BLaER1 treated with 17β-estradiol and CSF1 and Interleukin-3, amounts not matched to agents 10 nM and 100 nM (cell line): Measurements from ENCODE around the gene CD34.

ENCODE experiments used
- H3K27ac ChIP-seq, 11 experiments: shearing (Covaris generic); formaldehyde crosslinking; 2 replicates each; pipeline ENCODE4 v1.8.1; 2022
- H3K27me3 ChIP-seq, 11 experiments: shearing (Covaris generic); formaldehyde crosslinking; 2 replicates each; pipeline ENCODE4 v1.8.1; 2022
- H3K36me3 ChIP-seq, 11 experiments: shearing (Covaris generic); formaldehyde crosslinking; 2 replicates each; pipeline ENCODE4 v1.8.1; 2022
- H3K4me1 ChIP-seq, 10 experiments: shearing (Covaris generic); formaldehyde crosslinking; 2 replicates each; pipeline ENCODE4 v1.8.1; 2022
- H3K4me2 ChIP-seq, 11 experiments: shearing (Covaris generic); formaldehyde crosslinking; 2 replicates each; pipeline ENCODE4 v1.8.1; 2022
- H3K4me3 ChIP-seq, 10 experiments: shearing (Covaris generic); formaldehyde crosslinking; 2 replicates each; pipeline ENCODE4 v1.8.1; 2022
- H3K9ac ChIP-seq, 11 experiments: shearing (Covaris generic); formaldehyde crosslinking; 2 replicates each; pipeline ENCODE4 v1.8.1; 2022
- H3K9me3 ChIP-seq, 11 experiments: shearing (Covaris generic); formaldehyde crosslinking; replicated peaks in 1 of 11; 2 replicates each; pipeline ENCODE4 v1.8.1; 2022
- H4K20me1 ChIP-seq, 11 experiments: shearing (Covaris generic); formaldehyde crosslinking; 2 replicates each; pipeline ENCODE4 v1.8.1; 2022
- Cebpa-rat ChIP-seq, 11 experiments: shearing (Covaris generic); IDR thresholded peaks; 2 replicates each; pipeline ENCODE4 v1.8.1; 2022

The CD34 gene

DNA sequence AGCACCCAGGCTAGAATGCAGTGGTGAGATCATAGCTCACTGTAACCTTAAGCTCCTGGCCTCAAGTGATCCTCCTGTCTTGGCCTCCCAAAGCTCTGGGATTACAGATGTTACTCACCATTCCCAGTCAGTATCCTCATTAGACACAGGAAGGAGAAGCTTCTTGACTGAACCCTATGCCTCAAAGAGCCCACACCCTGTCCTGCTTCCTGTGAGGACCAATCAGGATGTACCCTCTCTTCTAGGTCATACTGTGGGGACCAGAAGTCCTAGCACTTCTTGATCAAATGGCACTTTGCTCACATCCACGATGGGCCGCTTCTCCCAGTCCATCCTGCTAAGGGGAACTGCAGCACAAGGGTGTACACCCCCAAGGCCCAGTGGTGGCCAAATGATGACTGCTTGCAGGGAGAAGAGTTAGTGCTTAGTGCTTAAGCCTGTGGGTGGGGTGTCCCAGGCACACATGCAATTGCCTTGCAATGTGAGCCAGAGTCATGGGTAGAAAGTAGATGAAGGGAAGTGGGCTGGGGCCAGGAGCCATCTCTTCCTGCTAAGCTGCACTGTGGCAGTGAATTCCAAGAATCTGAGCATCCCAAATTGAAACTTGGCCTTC, 9.8 kb downstream of the CD34 start:
- Histone ChIP-seq H3K9me3 (no peaks in the 10 kb centered on the region), H3K9ac (no peak overlapping the region), H3K27ac (no peak overlapping the region), H3K4me2 (no peak overlapping the region), H3K27me3 (no peaks in the 10 kb centered on the region), H3K4me3 (no peak overlapping the region), H3K36me3 (no peaks in the 10 kb centered on the region), H4K20me1 (no peaks in the 10 kb centered on the region), H3K4me1 (peaks cover 0 to 14% (median 5%) of the 10 kb centered on the region in 10 experiments; a peak in 7 of 20 replicates)
- no peak for TF ChIP-seq Cebpa-rat (IDR thresholded peaks at IDR 0.05)

DNA sequence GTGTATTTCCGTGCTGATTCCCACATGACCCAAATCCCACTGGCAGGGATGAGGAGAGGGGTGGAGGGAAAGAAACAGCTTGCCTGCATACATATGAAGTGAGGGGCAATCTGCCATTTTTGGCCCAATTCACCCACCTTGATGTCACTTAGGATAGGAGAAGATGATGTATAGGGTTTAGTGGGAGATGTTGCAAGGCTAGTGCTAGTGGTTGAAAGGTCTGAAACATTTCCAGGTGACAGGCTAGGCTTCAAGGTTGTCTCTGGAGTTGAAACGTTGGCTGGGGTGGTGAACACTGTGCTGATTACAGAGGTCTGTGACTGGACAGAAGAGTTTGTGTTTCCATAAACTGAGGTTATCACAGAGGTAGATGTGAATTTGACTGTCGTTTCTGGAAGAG, 12.1 kb downstream of the CD34 start:
- Histone ChIP-seq H3K4me2 (no peak overlapping the region), H3K27ac (no peak overlapping the region), H3K4me1 (peaks cover 3 to 21% (median 13%) of the 10 kb centered on the region in 10 experiments), H4K20me1 (no peaks in the 10 kb centered on the region), H3K27me3 (no peaks in the 10 kb centered on the region), H3K4me3 (no peak overlapping the region), H3K9me3 (no peaks in the 10 kb centered on the region), H3K9ac (no peak overlapping the region), H3K36me3 (no peaks in the 10 kb centered on the region)
- TF ChIP-seq Cebpa-rat (IDR thresholded peaks at IDR 0.05) = no peak

DNA sequence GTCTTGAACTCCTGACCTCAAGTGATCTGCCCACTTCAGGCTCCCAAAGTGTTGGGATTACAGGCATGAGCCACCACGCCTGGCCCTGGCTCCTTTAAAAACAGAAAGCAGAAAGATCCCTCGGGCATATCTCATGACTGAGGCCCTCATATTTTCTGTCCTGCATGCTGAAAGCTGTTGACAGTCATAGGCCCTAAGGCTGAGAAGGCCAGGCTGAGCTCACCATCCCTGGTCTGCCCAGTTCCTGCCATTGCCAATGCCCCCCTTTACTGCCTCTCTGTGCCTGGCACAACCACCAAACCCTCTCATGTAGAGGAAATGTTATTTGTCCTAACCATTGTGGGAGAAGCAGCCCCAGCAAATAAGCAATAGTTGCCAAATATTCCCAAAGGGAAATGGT, 12.7 kb downstream of the CD34 start:
- no peak overlapping the region for H3K4me2 ChIP-seq
- H3K4me3 ChIP-seq = no peak overlapping the region
- no peak overlapping the region for H3K27ac ChIP-seq
- H3K4me1 ChIP-seq = peaks cover 9 to 27% (median 19%) of the 10 kb centered on the region in 10 experiments
- no peaks in the 10 kb centered on the region for H3K36me3 ChIP-seq
- no peak overlapping the region for H3K9ac ChIP-seq
- H3K27me3 ChIP-seq = no peaks in the 10 kb centered on the region
- no peaks in the 10 kb centered on the region for H4K20me1 ChIP-seq
- H3K9me3 ChIP-seq = no peaks in the 10 kb centered on the region
- no peak for TF ChIP-seq Cebpa-rat (IDR thresholded peaks at IDR 0.05)

DNA sequence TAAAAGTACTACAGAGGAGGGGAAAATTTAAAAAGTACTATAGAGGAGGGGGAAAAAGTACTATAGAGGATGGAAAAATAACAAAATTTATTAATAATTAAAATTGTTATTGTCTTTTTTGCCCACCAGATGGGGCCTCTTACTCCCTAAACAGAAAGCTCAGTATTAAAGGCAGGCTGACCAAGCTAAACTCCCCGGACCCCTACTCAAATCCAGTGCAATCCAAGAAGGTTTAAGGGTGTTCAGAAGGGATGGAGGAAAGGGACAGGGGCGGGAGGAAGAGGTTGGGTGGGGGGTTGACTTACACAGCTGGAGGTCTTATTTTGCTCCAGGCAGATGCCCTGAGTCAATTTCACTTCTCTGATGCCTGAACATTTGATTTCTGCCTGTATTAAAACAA, 13.7 kb downstream of the CD34 start:
- Histone ChIP-seq H3K9me3 (no peaks in the 10 kb centered on the region), H3K27ac (no peak overlapping the region), H3K36me3 (no peaks in the 10 kb centered on the region), H4K20me1 (no peaks in the 10 kb centered on the region), H3K4me2 (no peak overlapping the region), H3K4me3 (no peak overlapping the region), H3K4me1 (peaks cover 17 to 35% (median 29%) of the 10 kb centered on the region in 10 experiments), H3K27me3 (no peaks in the 10 kb centered on the region), H3K9ac (no peak overlapping the region)
- no peak for TF ChIP-seq Cebpa-rat (IDR thresholded peaks at IDR 0.05)

DNA sequence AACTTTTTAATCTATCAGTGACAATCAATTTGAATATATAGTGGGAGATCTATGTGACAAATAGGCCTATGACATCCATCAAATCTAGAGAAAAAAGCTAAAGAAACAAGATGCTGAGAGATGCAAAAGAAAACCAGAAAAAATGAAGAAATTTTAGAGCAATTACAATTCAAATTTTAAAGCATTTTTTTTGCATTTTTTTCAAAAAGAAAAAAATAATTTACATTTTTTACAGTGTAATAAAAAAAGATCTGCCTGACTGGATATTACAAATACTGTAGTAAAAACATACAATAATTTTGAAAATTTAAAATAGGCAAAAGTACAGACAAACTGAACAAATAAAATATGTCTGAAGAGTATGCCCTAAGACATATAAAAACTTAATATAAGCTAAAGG, 14.4 kb downstream of the CD34 start:
- TF ChIP-seq Cebpa-rat (IDR thresholded peaks at IDR 0.05) = no peak

DNA sequence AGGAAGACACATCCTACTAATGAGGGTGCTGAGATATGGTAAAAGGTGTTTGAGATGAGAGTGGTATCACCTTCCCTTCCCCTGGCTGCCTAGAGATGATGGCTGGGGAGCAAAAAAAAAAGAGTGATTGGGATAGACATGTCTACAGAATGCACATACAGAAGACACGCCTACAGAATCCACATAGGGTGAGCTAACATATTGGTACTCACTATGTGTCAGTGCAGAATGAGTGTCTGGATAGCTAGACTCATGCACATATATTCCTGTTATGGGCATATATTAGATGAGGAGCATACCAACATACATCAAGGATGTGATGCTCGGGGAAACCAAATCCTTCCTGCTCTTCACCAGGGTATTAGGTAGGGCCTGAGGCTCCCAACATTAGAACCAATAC, 16.2 kb downstream of the CD34 start:
- no peak overlapping the region for H3K9ac ChIP-seq
- no peaks in the 10 kb centered on the region for H3K36me3 ChIP-seq
- no peak for TF ChIP-seq Cebpa-rat (IDR thresholded peaks at IDR 0.05)
- no peaks in the 10 kb centered on the region for H3K9me3 ChIP-seq
- H4K20me1 ChIP-seq = no peaks in the 10 kb centered on the region
- no peak overlapping the region for H3K27ac ChIP-seq
- peak overlapping the region; percentile 39 to 96 (median 89); a peak in 19 of 22 replicates for H3K4me2 ChIP-seq
- H3K27me3 ChIP-seq = no peaks in the 10 kb centered on the region
- peaks cover 41 to 59% (median 54%) of the 10 kb centered on the region in 10 experiments for H3K4me1 ChIP-seq
- no peak overlapping the region for H3K4me3 ChIP-seq

More for the DNA sequence above, 14.4 kb downstream of the CD34 start:
- H3K4me2 ChIP-seq = no peak overlapping the region
- no peak overlapping the region for H3K27ac ChIP-seq
- no peak overlapping the region for H3K4me3 ChIP-seq
- no peaks in the 10 kb centered on the region for H4K20me1 ChIP-seq
- no peaks in the 10 kb centered on the region for H3K36me3 ChIP-seq
- peaks cover 24 to 41% (median 36%) of the 10 kb centered on the region in 10 experiments for H3K4me1 ChIP-seq
- H3K27me3 ChIP-seq = no peaks in the 10 kb centered on the region
- H3K9me3 ChIP-seq = no peaks in the 10 kb centered on the region
- no peak overlapping the region for H3K9ac ChIP-seq

DNA sequence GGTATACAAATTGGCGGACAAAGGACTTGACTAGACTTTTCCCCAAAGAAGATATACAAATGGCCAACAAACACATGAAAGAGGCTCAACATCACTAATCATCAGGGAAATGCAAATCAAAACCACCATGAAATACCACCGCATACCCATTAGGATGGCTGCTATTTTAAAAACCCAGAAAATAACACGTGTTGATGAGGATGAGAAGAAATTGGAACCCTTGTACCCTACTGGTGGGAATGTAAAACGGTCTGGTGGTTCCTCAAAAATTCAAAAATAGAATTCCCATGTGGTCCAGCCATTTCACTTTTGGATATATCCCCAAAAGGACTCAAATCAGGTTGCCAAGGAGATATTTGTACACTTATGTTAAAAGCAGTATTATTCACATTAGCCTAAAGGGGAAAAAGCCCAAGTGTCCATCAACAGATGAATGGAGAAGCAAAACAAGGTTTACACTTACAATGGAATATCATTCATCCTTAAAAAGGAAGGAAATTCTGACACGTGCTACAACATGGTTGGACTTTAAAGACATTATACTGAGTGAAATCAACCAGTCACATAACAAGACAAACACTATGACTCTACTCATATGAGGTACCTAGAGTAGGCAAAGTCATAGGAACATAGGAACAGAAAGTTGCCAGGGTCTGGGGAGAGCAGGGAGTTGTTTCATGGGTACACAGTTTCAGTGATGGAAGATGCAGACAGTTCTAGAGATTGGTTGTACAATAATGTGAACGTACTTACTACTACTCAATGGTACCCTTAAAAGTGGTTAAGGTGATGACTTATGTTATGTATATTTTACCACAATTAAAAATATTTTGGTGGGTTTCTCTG, 17.0 kb downstream of the CD34 start:
- no peak for TF ChIP-seq Cebpa-rat (IDR thresholded peaks at IDR 0.05)
- Histone ChIP-seq H3K27ac (no peak overlapping the region), H3K4me3 (no peak overlapping the region), H3K9ac (no peak overlapping the region), H3K4me1 (peaks cover 48 to 67% (median 61%) of the 10 kb centered on the region in 10 experiments), H3K4me2 (peak overlapping the region; percentile 39 to 96 (median 89); a peak in 21 of 22 replicates), H4K20me1 (no peaks in the 10 kb centered on the region), H3K9me3 (no peaks in the 10 kb centered on the region), H3K27me3 (no peaks in the 10 kb centered on the region), H3K36me3 (no peaks in the 10 kb centered on the region)

DNA sequence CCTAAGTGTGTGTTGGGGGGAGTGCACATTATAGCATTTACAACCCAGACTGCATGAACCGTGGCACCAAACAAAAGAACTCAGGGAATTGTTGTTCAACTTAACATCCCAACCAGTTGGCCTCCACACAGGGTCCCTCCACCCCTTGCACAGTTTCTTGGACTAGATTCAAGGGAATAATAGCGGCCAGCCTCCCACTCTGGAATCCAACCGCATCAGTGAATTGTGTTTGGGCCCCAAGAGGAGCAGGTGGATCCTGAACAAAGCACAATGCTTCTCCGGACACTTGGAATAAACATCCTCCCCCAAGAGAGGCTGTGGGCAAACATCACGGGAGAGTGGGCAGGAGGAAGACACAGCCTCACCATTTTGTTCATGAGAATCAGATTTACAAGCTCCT, 18.2 kb downstream of the CD34 start:
- Histone ChIP-seq H4K20me1 (no peaks in the 10 kb centered on the region), H3K4me3 (no peak overlapping the region), H3K27ac (no peak overlapping the region), H3K9ac (no peak overlapping the region), H3K4me1 (peaks cover 59 to 79% (median 73%) of the 10 kb centered on the region in 10 experiments), H3K9me3 (no peaks in the 10 kb centered on the region), H3K4me2 (peak overlapping the region; percentile 10 to 96 (median 90); a peak in 21 of 22 replicates), H3K27me3 (no peaks in the 10 kb centered on the region; a peak in 2 of 22 replicates), H3K36me3 (no peaks in the 10 kb centered on the region)
- no peak for TF ChIP-seq Cebpa-rat (IDR thresholded peaks at IDR 0.05)

DNA sequence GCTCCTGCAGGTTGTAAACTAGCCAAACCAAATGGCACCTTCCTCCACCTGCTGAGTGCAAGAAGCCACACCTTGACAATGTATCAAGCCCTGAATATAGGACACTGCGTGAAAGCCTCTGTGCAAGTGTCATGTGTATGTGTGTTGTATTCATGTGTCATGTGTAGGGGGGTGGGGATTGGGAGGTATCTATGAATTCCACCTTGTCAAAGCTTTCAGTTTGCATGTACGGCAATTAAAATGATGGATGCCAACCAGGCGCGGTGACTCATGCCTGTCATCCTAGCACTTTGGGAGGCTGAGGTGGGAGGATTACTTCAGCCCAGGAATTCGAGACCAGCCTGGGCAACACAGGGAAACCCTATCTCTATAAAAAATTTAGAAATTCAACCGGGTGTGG, 19.8 kb downstream of the CD34 start:
- peak overlapping the region; percentile 72 to 96 (median 90) for H3K4me2 ChIP-seq
- H3K27ac ChIP-seq = peak overlapping the region in 8 of 11 experiments; percentile 63 to 86 (median 82); a peak in 18 of 22 replicates
- no peaks in the 10 kb centered on the region for H4K20me1 ChIP-seq

More for the DNA sequence above, 19.8 kb downstream of the CD34 start:
- Histone ChIP-seq H3K9ac (peak overlapping the region in 5 of 11 experiments; percentile 50 to 73 (median 63); a peak in 8 of 22 replicates), H3K4me1 (peaks cover 75 to 95% (median 88%) of the 10 kb centered on the region in 10 experiments), H3K27me3 (peaks cover 0 to 10% (median 0%) of the 10 kb centered on the region in 11 experiments; a peak in 7 of 22 replicates), H3K4me3 (peak overlapping the region in 1 of 10 experiments; percentile 16; a peak in 1 of 20 replicates), H3K36me3 (no peaks in the 10 kb centered on the region), H3K9me3 (no peaks in the 10 kb centered on the region)
- no peak for TF ChIP-seq Cebpa-rat (IDR thresholded peaks at IDR 0.05)
